Bronchus fibroblast of lung (primary cell): ENCODE results near the gene KLHDC10. TPM values are rescaled to one million over a fixed set of nuclear protein-coding genes. Genes with fewer than 3 reads are reported as not detected.

Experiments used
- total RNA-seq: library from RNA; depleted of rRNA; stranded (reverse); fragments of >200 nt; gene quantifications from 2 replicates; pipeline ENCODE4 v1.2.3, GENCODE V29; 2015

KLHDC10 gene
- 9.4 and 12.3 TPM in 2 replicates for total RNA-seq

DNA sequence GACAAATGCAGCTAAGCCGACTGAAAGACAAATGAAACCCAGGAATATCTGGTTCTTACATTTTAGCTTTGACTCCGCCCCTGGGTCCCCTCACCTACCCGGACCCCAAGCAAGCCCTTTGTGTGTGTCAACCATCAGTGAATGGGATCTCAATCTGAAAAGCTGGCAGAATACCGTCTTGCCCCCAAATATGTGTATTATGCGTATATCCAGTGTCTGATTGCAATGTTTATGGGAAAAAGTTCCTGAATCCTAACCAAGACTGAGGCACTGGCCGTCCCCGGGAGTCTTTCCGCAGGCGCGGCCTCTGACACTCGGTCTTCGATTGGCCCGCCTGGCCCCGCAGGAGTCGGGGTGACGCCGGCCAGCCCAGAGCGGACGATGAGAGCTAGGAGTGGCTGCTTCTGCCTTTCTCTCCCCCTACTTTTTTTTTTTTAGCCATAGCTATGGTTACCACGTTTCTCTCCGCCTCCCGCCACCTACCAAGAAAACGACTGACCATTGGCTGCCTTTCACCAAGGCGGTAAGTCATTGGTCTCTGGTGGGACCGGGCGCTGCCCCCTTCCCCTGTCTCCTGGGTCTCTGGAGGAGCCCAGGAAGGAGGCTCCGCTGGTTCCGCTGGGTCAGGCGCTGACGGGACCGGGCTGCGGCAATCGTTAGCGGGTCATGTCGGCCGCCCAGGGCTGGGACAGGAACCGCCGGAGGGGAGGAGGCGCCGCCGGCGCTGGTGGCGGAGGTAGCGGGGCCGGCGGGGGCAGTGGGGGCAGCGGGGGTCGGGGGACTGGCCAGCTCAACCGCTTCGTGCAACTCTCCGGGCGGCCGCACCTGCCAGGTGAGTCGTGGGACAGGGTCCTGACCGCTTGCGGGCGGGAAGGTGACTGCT is at the start of gene KLHDC10:
Gene KLHDC10, plus strand, starts transcription at position 557 of the 883 bp plus-strand sequence. Its CDS starts 110 bp downstream, at position 667.

Other genes with a start within 250 kb of the KLHDC10 start
- gene UBE2H, start 117.6 kb upstream of the KLHDC10 start, total RNA-seq = 30.8 and 31.2 TPM in 2 replicates
- gene ZC3HC1, start 19.2 kb upstream of the KLHDC10 start, total RNA-seq = 21.4 and 26.1 TPM in 2 replicates
- gene TMEM209, start 134.9 kb downstream of the KLHDC10 start, total RNA-seq = 13.1 and 13.6 TPM in 2 replicates
- gene SSMEM1, start 137.3 kb downstream of the KLHDC10 start, total RNA-seq = 0.15 TPM in 1 of 2 replicates, not detected in the other
- gene CPA2, start 196.3 kb downstream of the KLHDC10 start, total RNA-seq = not detected in 2 replicates
- gene CPA4, start 222.6 kb downstream of the KLHDC10 start, total RNA-seq = 26.7 and 28.1 TPM in 2 replicates